A673 (cell line): ENCODE measurements around the gene HM13. TPM values are rescaled to one million over a fixed set of nuclear protein-coding genes. Genes with fewer than 3 reads are reported as not detected.
"Not testable (repeated sequence)": the region's sequence is repeated elsewhere in the genome, so short reads cannot be mapped to it uniquely, and the experiment has no call there.

Experiments used
- BruUV-seq: library from RNA; stranded (reverse); fragments of 400-500 nt; replicated peaks from 2 replicates; lab custom pipeline; 2021; lab: Mats Ljungman, UMichigan
- CTCF ChIA-PET: fragments of 300-600 bp; sonication (Branson Sonifier 250); formaldehyde crosslinking; loops from one replicate; lab custom pipeline; 2022; ENCODE audit warnings: antibody characterized with exemption; lab: Charles Lee
- POLR2A ChIA-PET: fragments of 300-600 bp; sonication (Branson Sonifier 250); formaldehyde crosslinking; loops from one replicate; lab custom pipeline; 2022; ENCODE audit warnings: antibody characterized with exemption; ENCODE audit not compliant: low non-redundant PET; lab: Charles Lee
- DNase-seq: peaks from one replicate; pipeline ENCODE4 v3.0.0-alpha.2; 2015; ENCODE audit warnings: low spot score
- H3K27ac ChIP-seq: fragments of 200-600 bp; sonication (generic); 2 replicates; pipeline ENCODE4 v1.5.1; 2016; ENCODE audit warnings: mixed run types, low read depth, mild to moderate bottlenecking, mixed read lengths, antibody characterized with exemption, low read length; ENCODE audit not compliant: poor library complexity, severe bottlenecking
- H3K27me3 ChIP-seq: fragments of 200-600 bp; sonication (generic); replicated peaks from 2 replicates; pipeline ENCODE4 v1.6.1; 2017; ENCODE audit warnings: mixed run types, low read depth, mild to moderate bottlenecking, mixed read lengths, antibody characterized with exemption, low read length; ENCODE audit not compliant: insufficient read depth, poor library complexity
- H3K36me3 ChIP-seq: fragments of 200-600 bp; sonication (generic); 2 replicates; pipeline ENCODE4 v1.6.1; 2016; ENCODE audit warnings: mixed run types, mild to moderate bottlenecking, mixed read lengths, antibody characterized with exemption, low read length; ENCODE audit not compliant: insufficient read depth, poor library complexity, severe bottlenecking
- H3K4me1 ChIP-seq: fragments of 200-600 bp; sonication (generic); 2 replicates; pipeline ENCODE4 v1.6.1; 2017; ENCODE audit warnings: mixed run types, mild to moderate bottlenecking, mixed read lengths, antibody characterized with exemption, low read length; ENCODE audit not compliant: insufficient read depth, poor library complexity, severe bottlenecking
- H3K4me3 ChIP-seq: fragments of 200-600 bp; sonication (generic); 2 replicates; pipeline ENCODE4 v1.5.1; 2016; ENCODE audit warnings: low read depth, mixed run types, mild to moderate bottlenecking, mixed read lengths, low read length; ENCODE audit not compliant: poor library complexity, severe bottlenecking
- H3K9me3 ChIP-seq: fragments of 200-600 bp; sonication (generic); 2 replicates; pipeline ENCODE4 v1.6.1; 2016; ENCODE audit warnings: mixed run types, low read depth, mild to moderate bottlenecking, mixed read lengths, antibody characterized with exemption, low read length; ENCODE audit not compliant: poor library complexity, severe bottlenecking
- EZH2 ChIP-seq: fragments of 200-600 bp; sonication (generic); IDR thresholded peaks from 2 replicates; pipeline ENCODE4 v1.6.1; 2017; ENCODE audit warnings: borderline replicate concordance, low read depth, mild to moderate bottlenecking, mixed read lengths, antibody characterized with exemption, low read length; ENCODE audit not compliant: poor library complexity, severe bottlenecking
- intact Hi-C: fragments of 100-400 bp; cut with micrococcal nuclease; formaldehyde crosslinking; loops from one replicate; pipeline ENCODE4 v1.10.0; 2022; ENCODE audit not compliant: unreplicated experiment
- total RNA-seq: library from RNA; stranded (reverse); gene quantifications from 2 replicates; pipeline ENCODE4 v1.2.3, GENCODE V29; 2021
- TF ChIP-seq, protein P1 (sequence below): fragments of 300-800, 200-600 bp; sonication (generic); conservative IDR thresholded peaks from 2 replicates; pipeline ENCODE4 v1.5.1; 2017; ENCODE audit warnings: low read depth, mild to moderate bottlenecking, antibody characterized with exemption, low read length, moderate library complexity, mixed read lengths

The HM13 gene
- total RNA-seq, 1 experiment from 2014 or later = 196 TPM

GRCh38 chr20:31579245-31579644 is 65.0 kb downstream of the HM13 start:
- Histone ChIP-seq H3K9me3 (no peaks in the 10 kb centered on the region), H3K27ac (no peak overlapping the region), H3K36me3 (no peaks in the 10 kb centered on the region), H3K27me3 (no peaks in the 10 kb centered on the region), H3K4me1 (peaks cover 3% of the 10 kb centered on the region), H3K4me3 (no peak overlapping the region)
- ChIA-PET POLR2A (no interaction called here), CTCF (no interaction called here)
- TF ChIP-seq, protein P1, sequence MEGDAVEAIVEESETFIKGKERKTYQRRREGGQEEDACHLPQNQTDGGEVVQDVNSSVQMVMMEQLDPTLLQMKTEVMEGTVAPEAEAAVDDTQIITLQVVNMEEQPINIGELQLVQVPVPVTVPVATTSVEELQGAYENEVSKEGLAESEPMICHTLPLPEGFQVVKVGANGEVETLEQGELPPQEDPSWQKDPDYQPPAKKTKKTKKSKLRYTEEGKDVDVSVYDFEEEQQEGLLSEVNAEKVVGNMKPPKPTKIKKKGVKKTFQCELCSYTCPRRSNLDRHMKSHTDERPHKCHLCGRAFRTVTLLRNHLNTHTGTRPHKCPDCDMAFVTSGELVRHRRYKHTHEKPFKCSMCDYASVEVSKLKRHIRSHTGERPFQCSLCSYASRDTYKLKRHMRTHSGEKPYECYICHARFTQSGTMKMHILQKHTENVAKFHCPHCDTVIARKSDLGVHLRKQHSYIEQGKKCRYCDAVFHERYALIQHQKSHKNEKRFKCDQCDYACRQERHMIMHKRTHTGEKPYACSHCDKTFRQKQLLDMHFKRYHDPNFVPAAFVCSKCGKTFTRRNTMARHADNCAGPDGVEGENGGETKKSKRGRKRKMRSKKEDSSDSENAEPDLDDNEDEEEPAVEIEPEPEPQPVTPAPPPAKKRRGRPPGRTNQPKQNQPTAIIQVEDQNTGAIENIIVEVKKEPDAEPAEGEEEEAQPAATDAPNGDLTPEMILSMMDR = no peak
- no peak for TF ChIP-seq EZH2
- BruUV-seq = no TSS peak
- DNase-seq = no peak
- intact Hi-C loops = no loop called here

DNA sequence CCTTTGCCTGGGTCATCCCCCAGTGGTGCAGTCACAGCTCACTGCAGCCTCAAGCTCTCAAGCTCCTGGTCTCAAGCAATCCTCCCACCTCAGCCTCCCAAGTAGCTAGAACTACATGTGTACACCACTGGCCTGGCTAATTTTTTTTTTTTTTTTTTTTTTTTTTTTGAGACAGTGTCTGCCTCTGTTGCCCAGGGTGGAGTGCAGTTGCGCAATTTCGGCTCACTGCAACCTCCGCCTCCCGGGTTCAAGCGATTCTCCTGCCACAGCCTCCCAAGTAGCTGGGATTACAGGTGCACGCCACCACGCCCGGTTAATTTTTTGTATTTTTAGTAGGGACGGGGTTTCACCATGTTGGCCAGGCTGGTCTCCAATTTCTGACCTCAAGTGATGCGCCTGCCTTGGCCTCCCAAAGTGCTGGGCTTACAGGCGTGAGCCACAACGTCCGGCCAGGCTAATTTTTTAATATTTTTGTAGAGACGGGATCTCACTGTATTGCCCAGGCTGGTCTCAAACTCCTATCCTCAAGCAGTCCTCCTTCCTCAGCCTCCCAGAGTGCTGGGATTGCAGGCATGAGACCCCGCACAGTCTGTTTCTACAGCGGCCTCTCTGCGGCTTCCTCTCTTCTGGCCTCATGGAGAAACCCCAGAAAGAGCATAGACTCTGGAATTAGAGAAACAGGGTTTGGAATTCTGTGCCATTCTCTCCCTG is 65.9 kb downstream of the HM13 start:
- intact Hi-C loops, DNase-seq, BruUV-seq, H3K9me3 ChIP-seq, H3K4me1 ChIP-seq, H3K4me3 ChIP-seq, H3K27me3 ChIP-seq, H3K36me3 ChIP-seq, POLR2A ChIA-PET, H3K27ac ChIP-seq: not testable (repeated sequence)
- CTCF ChIA-PET = interaction anchor here (0.7 kb wide), 1 partner anchor 144 kb away, joined by 9 read pairs; no protein-coding TSS in a partner anchor

DNA sequence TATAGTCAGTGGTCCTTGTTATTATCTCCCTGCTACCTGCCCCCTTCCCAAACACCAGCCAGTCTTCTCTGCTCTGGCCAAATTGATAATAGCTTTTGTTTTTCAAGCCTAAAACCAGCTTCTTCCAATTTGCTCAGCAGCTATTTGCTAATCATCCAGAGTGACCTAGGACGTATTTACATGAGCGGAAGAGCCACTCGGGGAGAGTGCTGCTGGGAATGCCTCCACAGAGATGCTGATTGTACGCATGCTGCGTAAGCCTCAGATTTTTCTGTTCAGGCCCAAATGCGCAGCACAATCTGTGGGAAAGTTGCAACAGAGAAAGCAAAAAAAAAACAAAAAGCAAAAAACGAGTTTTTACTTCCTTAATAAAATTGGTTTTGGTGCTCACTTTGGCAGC is 66.5 kb downstream of the HM13 start:
- intact Hi-C loops = no loop called here
- ChIA-PET CTCF (interaction anchor here (0.7 kb wide), 1 partner anchor 144 kb away, joined by 9 read pairs; no protein-coding TSS in a partner anchor), POLR2A (no interaction called here)
- no peak for TF ChIP-seq EZH2
- TF ChIP-seq, protein P1 = no peak
- Histone ChIP-seq H3K4me1 (no peaks in the 10 kb centered on the region), H3K9me3 (no peaks in the 10 kb centered on the region), H3K27ac (no peak overlapping the region), H3K36me3 (no peaks in the 10 kb centered on the region), H3K4me3 (no peak overlapping the region), H3K27me3 (no peaks in the 10 kb centered on the region)
- DNase-seq = no peak
- BruUV-seq = no TSS peak

GRCh38 chr20:31581391-31581790 is 67.1 kb downstream of the HM13 start:
- TF ChIP-seq EZH2 = no peak
- Histone ChIP-seq H3K27ac (no peak overlapping the region), H3K4me1 (no peaks in the 10 kb centered on the region), H3K36me3 (no peaks in the 10 kb centered on the region), H3K9me3 (no peaks in the 10 kb centered on the region), H3K4me3 (no peak overlapping the region), H3K27me3 (no peaks in the 10 kb centered on the region)
- intact Hi-C loops = no loop called here
- no peak for DNase-seq
- POLR2A ChIA-PET = no interaction called here
- BruUV-seq = no TSS peak
- CTCF ChIA-PET = no interaction called here
